Stomach (tissue), 4 donors: Measurements from ENCODE around the gene LRMDA.

Experiments
- CTCF ChIP-seq, 7 experiments: fragments of 450-650 bp in 4 of 7; fragments of 200-600 bp in 3 of 7; sonication (generic) in 3 of 7; IDR thresholded peaks; one replicate each; pipeline ENCODE4 v1.5.1; 2016 to 2019; ENCODE audit warnings: antibody characterized with exemption in 7 of 7, control low read depth in 2 of 7, mild to moderate bottlenecking in 1 of 7
- EP300 ChIP-seq: sonication (generic); formaldehyde crosslinking; IDR thresholded peaks from one replicate; pipeline ENCODE4 v1.6.1; 2017; ENCODE audit warnings: antibody characterized with exemption
- POLR2AphosphoS5 ChIP-seq, 3 donors: sonication (generic); formaldehyde crosslinking; IDR thresholded peaks; one replicate each; pipeline ENCODE4 v1.6.1; 2016; ENCODE audit warnings: antibody characterized with exemption in 3 of 3

GRCh38 chr10:75599875-75600648 is 168.6 kb downstream of the LRMDA start:
- no peak for TF ChIP-seq CTCF (IDR thresholded peaks at IDR 0.05)
- no peak for TF ChIP-seq EP300
- TF ChIP-seq POLR2AphosphoS5 (IDR thresholded peaks at IDR 0.05), result no peak
